ENCODE measurements around the gene ANP32B. TPM values are rescaled to one million over a fixed set of nuclear protein-coding genes. Genes with fewer than 3 reads are reported as not detected.
A peak's percentile ranks its signal among the peaks of the same experiment; 100 is the strongest.

Gene ANP32B
- polyA plus RNA-seq, 2 of the 4 experiments (the other 2 are of a cell fraction): 127 to 360 TPM

DNA sequence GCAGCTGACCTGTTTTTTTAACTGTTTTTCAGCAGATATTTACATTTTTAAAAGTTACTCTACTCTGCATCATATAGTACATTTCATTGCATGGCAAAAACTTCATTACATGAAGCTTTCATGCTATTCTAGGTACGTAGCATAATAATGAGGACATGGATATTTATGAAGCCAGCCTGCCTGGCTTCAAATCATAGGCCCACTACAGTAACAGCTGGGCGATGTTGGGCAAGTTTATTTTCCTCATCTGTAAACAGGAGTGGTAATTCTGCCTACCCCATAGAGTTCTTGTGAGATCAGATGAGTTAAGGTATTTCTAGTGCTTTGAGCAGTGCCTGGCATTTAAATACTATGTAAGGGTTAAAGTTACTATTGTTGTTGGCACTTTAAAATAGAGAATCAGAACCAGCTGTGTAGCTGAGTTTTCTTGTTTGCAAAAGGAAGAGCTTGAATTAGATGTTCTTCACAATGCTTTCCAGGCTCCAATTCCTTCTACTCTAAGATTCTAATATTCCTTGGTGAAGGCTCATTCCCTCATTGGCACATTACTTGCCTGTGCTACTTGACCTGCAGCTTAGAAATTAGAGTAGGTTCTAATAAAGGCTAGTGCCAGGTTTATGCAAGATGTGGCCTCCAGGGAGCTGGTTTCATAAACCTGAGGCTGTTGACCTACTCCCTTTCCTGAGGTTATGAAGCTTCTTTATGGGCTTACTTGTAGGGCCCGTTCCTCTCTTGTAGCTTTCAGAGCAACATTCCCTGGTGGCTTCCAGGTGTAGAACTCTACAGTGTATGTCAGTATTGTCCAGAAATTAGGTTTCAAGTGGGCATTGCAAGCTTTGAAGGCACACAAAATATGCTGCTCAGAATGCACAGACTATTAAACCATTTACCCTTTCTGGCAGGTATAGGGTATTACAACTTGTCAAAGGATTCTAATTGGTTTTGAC lies 14.5 kb downstream of the ANP32B start:
- WGBS (ENCODE audit: missing lambda C conversion rate): 94% methylated on average over 3 of the region's 3 CpGs
- FAIRE-seq: no peak
- no peak for DNase-seq (ENCODE audit: low read depth in 1 of 2, low spot score in 1 of 2)
- Histone ChIP-seq H3K4me2 (no peak overlapping the region), H3K27ac (no peak overlapping the region), H3K9me3 (no peaks in the 10 kb centered on the region), H3K4me3 (no peak overlapping the region), H3K4me1 (peaks cover 14% of the 10 kb centered on the region)
- no peak for TF ChIP-seq CBX2 (IDR thresholded peaks at IDR 0.05; ENCODE audit: borderline replicate concordance, low read depth)
- TF ChIP-seq HOXB5 (CRISPR knock-in tag; IDR thresholded peaks at IDR 0.05): no peak
- CTCF ChIA-PET: interaction anchor here (0.6 to 3.3 kb wide), 8 partner anchors 9 to 185 kb away, joined by 3 to 14 read pairs (median 4); partner anchors contain the start of genes ANP32B and TRMO
- ATAC-seq: peak in 1 of 2 experiments; percentile 41; a peak in 3 of 6 replicates
- POLR2A ChIA-PET: interaction anchor here (0.7 to 1.2 kb wide), 2 partner anchors 14 to 15 kb away, joined by 3 to 4 read pairs; no protein-coding TSS in a partner anchor

DNA sequence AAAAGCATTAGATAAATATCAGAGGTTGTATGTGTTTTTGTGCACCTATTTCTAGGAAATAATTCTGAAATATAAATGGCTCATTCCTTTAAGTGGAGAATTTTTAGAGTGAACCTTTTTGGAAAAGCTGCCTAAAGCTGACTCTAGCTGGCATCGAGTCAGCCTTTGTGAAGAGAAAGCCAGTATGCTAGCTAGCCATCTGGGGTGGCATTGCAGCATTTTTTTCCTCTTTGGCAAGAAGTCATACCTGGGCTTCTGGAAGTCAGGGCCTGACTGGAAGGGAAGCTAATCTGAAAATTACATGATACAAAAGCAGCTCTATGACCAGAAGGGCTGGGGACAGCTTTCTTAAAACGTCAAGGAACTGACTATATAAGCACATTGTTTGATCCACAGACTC lies 19.7 kb downstream of the ANP32B start:
- no peaks in the 10 kb centered on the region for H3K9me3 ChIP-seq
- WGBS (ENCODE audit: missing lambda C conversion rate): 73% methylated on average over 2 of the region's 2 CpGs
- no peak overlapping the region for H3K4me3 ChIP-seq
- H3K27ac ChIP-seq: no peak overlapping the region
- H3K4me1 ChIP-seq: peaks cover 3% of the 10 kb centered on the region; the same call in 1 of the 3 replicates
- ATAC-seq (no peak), DNase-seq (ENCODE audit: low read depth in 1 of 2, low spot score in 1 of 2) (no peak), FAIRE-seq (no peak)
- H3K4me2 ChIP-seq: no peak overlapping the region
- TF ChIP-seq FOXS1 (CRISPR knock-in tag; IDR thresholded peaks at IDR 0.05) (no peak), RFX5 (IDR thresholded peaks at IDR 0.05) (no peak), CBX2 (IDR thresholded peaks at IDR 0.05; ENCODE audit: borderline replicate concordance, low read depth) (no peak), CEBPB (IDR thresholded peaks at IDR 0.05) (no peak), KDM1A (IDR thresholded peaks at IDR 0.05; ENCODE audit: low read depth) (no peak), CHD2 (IDR thresholded peaks at IDR 0.05; ENCODE audit: low read length, partially characterized antibody) (no peak), NR3C1 (IDR thresholded peaks at IDR 0.05) (no peak), KDM5A (IDR thresholded peaks at IDR 0.05) (no peak), MAFK (IDR thresholded peaks at IDR 0.05; ENCODE audit: partially characterized antibody) (no peak), MYC (IDR thresholded peaks at IDR 0.05; ENCODE audit: borderline replicate concordance, low read length) (no peak), HOXB13 (CRISPR knock-in tag; IDR thresholded peaks at IDR 0.05; ENCODE audit: low read depth) (no peak), RNF2 (IDR thresholded peaks at IDR 0.05; ENCODE audit: borderline replicate concordance, low read depth) (no peak), TP53 (CRISPR knock-in tag; IDR thresholded peaks at IDR 0.05) (no peak), BHLHE40 (IDR thresholded peaks at IDR 0.05; ENCODE audit: low read depth, low read length) (no peak)
- TF ChIP-seq, protein P1, sequence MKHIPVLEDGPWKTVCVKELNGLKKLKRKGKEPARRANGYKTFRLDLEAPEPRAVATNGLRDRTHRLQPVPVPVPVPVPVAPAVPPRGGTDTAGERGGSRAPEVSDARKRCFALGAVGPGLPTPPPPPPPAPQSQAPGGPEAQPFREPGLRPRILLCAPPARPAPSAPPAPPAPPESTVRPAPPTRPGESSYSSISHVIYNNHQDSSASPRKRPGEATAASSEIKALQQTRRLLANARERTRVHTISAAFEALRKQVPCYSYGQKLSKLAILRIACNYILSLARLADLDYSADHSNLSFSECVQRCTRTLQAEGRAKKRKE (CRISPR knock-in tag; IDR thresholded peaks at IDR 0.05; ENCODE audit: low read depth): no peak
- TF ChIP-seq, protein P2, sequence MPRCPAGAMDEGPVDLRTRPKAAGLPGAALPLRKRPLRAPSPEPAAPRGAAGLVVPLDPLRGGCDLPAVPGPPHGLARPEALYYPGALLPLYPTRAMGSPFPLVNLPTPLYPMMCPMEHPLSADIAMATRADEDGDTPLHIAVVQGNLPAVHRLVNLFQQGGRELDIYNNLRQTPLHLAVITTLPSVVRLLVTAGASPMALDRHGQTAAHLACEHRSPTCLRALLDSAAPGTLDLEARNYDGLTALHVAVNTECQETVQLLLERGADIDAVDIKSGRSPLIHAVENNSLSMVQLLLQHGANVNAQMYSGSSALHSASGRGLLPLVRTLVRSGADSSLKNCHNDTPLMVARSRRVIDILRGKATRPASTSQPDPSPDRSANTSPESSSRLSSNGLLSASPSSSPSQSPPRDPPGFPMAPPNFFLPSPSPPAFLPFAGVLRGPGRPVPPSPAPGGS (IDR thresholded peaks at IDR 0.05): no peak
- TF ChIP-seq, protein P3, sequence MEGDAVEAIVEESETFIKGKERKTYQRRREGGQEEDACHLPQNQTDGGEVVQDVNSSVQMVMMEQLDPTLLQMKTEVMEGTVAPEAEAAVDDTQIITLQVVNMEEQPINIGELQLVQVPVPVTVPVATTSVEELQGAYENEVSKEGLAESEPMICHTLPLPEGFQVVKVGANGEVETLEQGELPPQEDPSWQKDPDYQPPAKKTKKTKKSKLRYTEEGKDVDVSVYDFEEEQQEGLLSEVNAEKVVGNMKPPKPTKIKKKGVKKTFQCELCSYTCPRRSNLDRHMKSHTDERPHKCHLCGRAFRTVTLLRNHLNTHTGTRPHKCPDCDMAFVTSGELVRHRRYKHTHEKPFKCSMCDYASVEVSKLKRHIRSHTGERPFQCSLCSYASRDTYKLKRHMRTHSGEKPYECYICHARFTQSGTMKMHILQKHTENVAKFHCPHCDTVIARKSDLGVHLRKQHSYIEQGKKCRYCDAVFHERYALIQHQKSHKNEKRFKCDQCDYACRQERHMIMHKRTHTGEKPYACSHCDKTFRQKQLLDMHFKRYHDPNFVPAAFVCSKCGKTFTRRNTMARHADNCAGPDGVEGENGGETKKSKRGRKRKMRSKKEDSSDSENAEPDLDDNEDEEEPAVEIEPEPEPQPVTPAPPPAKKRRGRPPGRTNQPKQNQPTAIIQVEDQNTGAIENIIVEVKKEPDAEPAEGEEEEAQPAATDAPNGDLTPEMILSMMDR (IDR thresholded peaks at IDR 0.05): no peak
- POLR2A ChIA-PET: no interaction called here
- CTCF ChIA-PET: interaction anchor here (1.0 to 1.6 kb wide), 3 partner anchors 11 to 79 kb away, joined by 3 to 7 read pairs (median 4); no protein-coding TSS in a partner anchor
